Measurements from ENCODE around the gene IGSF21.

The IGSF21 gene

GRCh38 chr1:18229625-18230024 lies 122.0 kb downstream of the IGSF21 start:
- no peak for DNase-seq (ENCODE audit: low read depth)

- DNase-seq (ENCODE audit: low read depth): no peak
These were observed 122.7 kb downstream of the IGSF21 start for GRCh38 chr1:18230321-18230720.

DNA sequence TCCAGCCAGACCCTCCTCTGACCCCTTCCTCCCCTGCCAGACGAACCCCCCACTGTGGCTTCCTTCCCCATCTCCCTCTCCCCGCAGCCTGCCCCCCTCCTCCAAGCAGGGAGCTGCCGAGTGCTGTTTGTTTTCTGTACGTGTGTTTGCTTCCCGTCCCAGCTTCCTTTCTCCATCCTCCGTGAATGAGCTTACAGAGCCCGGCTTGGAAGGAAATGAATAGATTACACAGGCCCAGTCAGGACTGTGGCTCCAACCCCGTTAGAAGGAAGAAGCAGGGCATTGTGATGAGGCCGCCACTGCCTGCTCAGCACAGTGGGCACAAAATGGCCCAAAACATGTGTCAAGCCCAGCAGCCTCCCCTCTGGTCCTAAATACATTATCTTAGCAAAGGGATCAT lies 123.2 kb downstream of the IGSF21 start:
- DNase-seq (ENCODE audit: low read depth): no peak

DNA sequence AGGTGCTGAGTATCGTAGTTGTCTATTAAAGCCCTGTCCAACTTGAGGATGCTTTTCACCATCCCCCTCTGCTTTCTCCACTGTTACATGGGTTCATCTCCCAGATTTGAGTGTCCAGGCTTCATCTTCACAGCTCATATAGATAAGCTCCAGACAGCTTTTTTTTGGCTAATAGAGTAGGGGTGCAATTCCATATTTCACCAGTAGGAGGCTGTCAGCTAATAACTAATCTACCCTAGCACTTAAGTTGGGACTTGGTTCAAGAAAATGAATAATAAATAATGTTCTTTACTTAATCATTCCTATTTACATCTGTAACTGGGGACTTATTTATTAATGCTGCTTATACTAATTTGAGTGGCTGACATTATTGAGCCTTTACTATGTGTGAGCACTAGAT lies 124.5 kb downstream of the IGSF21 start:
- DNase-seq (ENCODE audit: low read depth): no peak

GRCh38 chr1:18233176-18233864 lies 125.7 kb downstream of the IGSF21 start:
- no peak for DNase-seq (ENCODE audit: low read depth)

DNA sequence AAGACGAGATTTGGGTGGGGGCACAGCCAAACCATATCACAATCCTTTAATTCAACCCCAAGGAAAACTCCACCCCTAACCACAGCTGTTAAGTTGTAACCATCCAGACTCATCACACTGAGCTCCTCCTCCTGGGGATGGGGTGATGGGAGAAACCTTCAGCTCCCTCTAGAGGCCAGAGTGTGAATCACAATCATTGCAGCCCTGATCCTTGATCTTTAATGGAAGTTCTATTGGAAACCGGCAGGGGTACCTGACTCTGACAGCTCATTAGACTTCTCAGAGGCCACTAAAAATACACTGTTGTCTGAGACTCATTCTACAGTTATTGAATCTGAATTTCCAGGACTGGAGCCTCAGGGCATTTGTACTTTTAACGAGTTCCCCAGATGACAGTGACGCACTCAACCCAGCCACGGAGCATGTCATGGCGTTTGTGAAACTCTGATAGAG lies 127.2 kb downstream of the IGSF21 start:
- no peak for DNase-seq (ENCODE audit: low read depth)

GRCh38 chr1:18237371-18237770 lies 129.8 kb downstream of the IGSF21 start:
- no peak for DNase-seq (ENCODE audit: low read depth)

DNA sequence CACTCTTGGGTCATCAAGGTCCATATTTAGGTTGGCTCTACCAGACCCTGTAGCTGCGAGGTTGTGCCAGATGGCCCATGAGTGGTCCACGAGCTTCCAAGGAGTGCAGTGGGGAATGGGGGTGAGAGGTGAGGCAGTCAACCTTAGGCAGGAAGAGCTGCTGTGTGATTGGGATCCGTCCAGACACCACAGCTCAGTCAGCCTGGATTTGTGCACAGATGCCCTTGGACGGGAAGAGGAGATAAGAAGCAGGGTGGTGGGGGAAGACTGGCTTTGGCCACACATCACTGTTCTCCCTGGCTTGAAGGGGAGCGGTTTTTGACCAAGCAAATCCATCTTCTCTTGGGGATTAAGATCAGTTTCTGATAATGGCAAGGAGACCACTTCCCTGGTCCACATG lies 130.6 kb downstream of the IGSF21 start:
- no peak for DNase-seq (ENCODE audit: low read depth)

DNA sequence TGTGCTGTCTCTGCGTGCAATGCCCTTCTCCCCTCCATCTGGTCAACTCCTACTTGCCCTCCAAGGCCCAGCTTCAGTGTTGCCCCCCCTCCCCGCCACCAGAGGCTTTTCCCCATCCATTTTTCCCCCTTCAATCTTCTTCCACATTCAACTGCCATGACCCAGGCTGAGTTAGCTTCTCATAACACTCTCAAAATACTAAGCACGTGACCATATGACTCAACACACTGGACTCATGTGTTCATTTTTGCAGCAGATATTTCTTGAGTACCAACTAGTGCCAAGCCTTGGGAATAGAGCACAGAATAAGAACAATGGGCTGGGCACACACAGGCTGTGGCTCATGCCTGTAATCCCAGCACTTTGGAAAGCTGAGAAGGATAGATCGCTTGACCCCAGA lies 132.1 kb downstream of the IGSF21 start:
- no peak for DNase-seq (ENCODE audit: low read depth)

DNA sequence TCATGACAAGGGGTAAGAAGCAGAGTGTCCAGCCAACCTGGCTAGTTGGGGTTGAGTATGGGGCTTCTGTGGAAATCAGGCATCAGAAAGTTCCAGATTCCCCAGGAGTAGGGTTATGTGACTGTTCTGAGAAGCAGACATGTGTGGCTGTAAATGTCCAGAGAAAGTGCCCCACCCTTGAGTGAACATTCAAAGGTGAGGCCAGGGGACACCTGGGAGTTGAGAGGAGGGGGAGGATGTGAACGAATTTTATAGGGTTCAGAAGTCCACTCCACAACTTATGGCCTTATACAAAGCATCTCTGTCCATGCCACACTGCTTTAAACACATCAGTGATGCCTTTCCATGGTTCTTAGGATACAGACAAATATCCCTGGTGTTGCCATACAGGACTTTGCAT lies 133.3 kb downstream of the IGSF21 start:
- no peak for DNase-seq (ENCODE audit: low read depth)

- DNase-seq (ENCODE audit: low read depth): no peak
These were observed 134.3 kb downstream of the IGSF21 start for GRCh38 chr1:18241891-18242290.

DNA sequence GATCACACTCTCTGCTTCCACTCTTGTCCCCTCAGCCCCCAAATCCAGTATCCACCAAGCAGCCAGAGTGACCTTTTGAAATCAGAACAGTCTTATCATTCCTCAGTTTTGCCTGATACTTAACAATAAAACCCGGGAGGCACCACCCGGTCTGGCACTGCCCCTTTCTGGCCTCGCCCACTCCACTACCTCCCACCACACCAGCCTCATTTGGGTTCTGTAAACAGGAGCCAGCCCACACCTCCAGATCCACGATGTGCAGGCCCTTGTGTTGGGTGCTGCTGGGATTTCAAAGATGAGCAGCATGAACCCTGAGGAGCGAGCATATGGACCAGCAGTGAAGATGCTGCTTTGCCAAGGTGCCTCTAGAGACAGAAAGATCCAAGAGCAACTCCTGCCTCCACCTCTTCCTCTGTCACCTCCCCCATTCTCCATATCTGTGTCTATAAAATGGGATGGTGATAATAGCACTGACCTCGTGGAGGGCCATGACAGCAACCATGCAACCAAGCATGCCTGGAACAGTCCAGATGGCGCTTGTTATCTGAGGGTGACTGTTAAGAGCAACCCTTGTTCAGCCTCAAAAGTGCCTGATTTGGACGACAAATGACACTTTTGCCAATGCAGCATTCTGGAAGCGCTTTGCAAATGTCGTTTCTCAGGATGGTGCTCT lies 136.0 kb downstream of the IGSF21 start:
- DNase-seq (ENCODE audit: low read depth): no peak

DNA sequence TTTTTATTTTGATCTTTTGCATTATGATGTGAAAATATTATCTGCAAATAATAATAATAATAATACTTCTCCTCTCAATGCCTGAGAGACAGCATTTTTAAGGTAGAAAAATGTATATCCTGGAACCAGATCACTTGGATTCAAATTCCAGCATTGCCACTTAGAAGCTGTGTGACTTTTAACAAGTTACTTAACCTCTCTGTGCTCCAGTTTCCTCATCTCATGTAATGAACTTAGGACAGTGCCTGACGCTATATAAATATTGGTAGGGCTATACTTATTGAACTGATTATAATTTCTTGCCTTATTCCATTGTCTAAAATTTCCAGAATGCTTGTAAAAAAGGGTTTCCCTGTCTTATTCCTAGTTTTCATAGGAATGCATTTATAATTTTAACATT lies 137.2 kb downstream of the IGSF21 start:
- no peak for DNase-seq (ENCODE audit: low read depth)

GRCh38 chr1:18245647-18246046 lies 138.0 kb downstream of the IGSF21 start:
- DNase-seq (ENCODE audit: low read depth): no peak

DNA sequence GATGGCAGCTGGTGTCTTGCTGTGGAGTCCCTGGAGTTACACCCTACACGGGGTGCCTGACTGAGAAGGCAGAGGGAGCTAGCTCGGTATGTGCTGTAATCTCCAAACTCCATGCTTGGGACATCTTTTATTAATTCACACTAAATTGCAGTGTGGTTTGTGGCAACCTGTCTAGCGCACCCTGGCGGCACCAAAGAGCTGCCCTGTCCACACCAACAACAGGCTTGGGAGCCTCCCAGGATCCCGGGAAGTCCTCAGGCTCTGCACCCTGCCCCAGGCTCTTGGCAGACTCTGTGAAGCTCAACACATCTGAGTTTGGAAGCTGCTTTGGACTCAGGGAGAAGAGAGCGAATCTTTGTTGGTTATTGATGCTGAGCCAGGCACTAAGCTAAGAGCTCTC lies 138.9 kb downstream of the IGSF21 start:
- no peak for DNase-seq (ENCODE audit: low read depth)

DNA sequence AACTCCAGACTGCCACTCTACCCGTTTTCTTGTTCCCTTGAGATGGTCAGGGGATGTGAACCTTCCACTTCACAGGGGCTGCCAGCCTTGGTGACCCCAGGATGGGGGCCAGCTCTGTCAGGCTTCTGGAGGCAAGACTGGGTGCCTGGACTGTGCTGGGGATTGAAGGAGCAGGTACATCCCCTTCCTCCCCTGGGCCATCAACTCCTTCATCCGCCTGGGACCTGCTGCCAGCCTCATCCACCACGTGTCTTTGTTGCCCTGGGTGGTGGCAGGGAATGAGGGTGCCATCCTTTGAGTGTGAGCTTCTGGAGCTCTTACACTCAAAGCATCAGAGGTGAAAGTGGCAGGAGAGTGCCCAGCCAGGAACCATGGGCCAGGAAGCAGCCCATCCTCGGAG lies 139.6 kb downstream of the IGSF21 start:
- no peak for DNase-seq (ENCODE audit: low read depth)

DNA sequence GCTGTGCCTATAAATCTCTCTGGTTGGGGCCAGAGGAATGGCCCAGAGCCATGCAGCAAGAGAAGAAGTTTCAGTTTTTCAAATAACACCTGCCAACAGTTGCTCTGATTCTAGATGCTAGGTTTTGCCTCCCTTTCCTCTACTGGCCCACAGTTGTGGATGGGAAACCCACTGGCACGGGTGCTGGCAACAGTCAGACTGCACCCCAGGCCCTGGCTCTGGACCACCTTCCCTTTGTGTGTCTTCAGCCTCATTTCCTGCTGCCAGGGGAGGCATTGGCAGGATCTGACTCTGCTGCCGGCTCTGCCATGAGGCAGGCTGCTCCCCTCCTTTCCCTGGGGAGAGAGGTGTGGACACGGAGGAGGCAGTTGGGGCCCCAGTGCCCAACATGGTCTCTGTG lies 142.0 kb downstream of the IGSF21 start:
- no peak for DNase-seq (ENCODE audit: low read depth)

DNA sequence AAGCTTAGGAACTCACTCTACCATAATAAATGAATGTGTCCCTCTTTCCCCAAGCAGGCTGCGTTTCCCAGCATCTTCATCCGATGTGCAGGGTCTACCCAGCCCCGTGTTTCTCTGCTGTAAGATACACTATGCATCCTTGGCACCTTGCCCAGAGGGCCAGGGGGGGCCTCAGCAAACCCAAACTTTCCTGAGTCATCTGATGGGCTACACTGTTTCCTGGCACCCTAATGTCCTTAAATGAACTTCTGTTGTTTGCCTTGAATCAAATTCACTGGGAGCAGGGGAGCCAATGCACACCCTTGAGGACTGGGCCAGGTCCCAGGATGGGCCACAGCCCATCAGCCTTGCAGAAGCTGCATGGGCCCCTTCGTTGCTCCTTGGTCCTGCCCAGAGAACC lies 145.5 kb downstream of the IGSF21 start:
- no peak for DNase-seq (ENCODE audit: low read depth)

DNA sequence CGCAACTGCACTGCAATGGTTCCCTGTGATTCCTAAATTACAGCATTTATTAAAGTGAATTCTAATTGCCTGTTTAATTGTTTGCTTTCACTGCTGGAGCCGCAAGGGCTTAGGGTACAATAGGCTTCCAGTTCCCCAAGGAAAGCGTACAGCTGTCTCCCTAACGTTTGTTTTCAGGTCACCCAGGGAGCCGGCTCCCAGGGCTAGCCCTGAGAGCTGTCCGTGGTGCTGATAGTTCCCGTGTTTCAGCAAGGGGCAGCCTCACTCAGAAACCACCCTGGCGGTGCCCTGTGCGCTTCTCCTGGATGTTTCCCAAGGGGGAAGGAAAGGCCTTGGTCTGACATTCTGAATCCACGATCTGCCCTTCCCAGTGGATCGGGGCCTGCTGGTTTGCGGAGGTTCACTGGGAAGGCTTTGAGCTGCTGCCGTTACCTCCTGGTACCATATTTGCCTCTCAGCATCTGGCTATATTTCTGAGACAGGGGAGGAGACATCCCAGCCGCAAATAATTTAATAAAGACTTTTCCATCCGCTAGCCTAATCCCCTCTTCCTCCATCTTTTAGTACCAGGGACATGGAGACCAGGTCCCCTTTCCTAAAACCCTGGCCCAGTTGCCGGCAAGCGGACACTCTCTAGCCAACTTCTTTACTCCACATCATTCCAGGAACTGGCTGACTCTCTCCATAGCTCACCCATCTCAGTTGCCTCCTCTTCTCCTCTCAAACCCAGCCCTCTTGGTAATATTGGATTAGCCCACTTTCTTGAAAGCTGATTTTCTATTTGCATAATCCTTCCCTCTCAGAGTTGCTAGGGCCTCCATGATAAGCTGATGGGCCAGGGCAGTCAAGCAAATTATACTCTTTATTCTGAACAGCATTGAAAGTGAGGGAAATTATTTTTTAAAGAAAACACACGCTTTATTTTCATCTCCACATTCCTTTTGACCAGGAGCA lies 149.0 kb downstream of the IGSF21 start:
- no peak for DNase-seq (ENCODE audit: low read depth)

- DNase-seq (ENCODE audit: low read depth): no peak
These were observed 150.2 kb downstream of the IGSF21 start for GRCh38 chr1:18257778-18258177.

DNA sequence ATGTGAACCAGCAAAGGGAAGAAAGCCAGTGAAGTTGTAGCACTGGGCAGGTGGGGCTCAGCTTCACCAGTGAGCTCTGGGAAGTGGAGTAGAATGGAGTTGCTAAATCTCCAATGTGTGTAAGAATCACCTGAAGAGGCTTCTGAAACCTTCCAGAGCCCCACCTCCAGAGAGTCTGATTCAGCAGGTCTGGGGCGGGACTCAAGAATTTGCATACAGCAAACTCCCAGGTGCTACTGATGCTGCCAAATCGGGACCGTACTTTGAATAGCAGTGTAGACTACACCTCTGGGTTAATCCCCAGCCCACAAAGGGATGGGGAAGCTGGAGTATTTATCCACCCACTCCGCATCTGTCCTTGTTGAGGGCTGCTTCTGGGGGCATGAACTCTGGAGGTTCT lies 154.3 kb downstream of the IGSF21 start:
- DNase-seq (ENCODE audit: low read depth): no peak

DNA sequence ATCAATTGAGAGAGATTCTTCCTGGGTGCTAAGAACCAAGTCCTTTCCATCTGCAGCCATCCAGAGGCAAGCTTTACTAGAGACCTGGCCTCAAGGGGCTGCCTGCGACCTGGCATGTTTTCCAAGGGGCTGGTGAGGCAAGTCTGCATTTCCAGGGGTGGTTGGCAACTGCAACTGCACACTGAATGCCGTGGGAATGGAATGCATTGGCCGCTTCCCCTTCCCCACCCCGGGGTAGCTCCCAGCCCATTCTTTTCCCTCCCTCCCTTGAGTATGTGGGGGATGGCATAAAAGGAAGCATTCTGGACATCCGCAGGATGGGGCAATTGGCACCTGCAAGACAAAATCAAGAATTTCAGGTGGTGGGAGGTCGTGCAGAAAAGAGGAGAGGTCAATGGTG lies 155.1 kb downstream of the IGSF21 start:
- no peak for DNase-seq (ENCODE audit: low read depth)
